Measurements from ENCODE around the gene SATB1. TPM values are rescaled to one million over a fixed set of nuclear protein-coding genes. Genes with fewer than 3 reads are reported as not detected.

The SATB1 gene
- total RNA-seq, 1 experiment from 2014 or later: 15.6 TPM

DNA sequence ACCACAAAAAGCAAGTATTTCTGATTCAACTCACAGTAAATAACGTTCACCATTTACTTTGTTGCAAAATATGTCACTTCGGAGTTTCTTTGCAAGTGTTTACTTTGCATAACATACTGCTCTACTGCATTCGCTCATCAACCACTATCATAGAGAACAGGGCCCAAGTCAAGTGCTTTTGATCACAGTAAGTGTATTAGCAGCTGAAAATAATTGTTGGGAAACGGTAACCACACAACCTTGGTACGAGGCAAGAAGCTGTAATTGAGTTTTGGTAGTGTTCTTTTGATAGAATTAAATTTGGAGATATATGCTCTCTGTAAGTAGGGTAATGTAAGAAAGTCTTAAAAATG, 80.1 kb downstream of the SATB1 start:
- ATAC-seq (no peak), DNase-seq (no peak)
- TF ChIP-seq, protein P1, sequence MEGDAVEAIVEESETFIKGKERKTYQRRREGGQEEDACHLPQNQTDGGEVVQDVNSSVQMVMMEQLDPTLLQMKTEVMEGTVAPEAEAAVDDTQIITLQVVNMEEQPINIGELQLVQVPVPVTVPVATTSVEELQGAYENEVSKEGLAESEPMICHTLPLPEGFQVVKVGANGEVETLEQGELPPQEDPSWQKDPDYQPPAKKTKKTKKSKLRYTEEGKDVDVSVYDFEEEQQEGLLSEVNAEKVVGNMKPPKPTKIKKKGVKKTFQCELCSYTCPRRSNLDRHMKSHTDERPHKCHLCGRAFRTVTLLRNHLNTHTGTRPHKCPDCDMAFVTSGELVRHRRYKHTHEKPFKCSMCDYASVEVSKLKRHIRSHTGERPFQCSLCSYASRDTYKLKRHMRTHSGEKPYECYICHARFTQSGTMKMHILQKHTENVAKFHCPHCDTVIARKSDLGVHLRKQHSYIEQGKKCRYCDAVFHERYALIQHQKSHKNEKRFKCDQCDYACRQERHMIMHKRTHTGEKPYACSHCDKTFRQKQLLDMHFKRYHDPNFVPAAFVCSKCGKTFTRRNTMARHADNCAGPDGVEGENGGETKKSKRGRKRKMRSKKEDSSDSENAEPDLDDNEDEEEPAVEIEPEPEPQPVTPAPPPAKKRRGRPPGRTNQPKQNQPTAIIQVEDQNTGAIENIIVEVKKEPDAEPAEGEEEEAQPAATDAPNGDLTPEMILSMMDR (conservative IDR thresholded peaks at IDR 0.05; ENCODE audit: low read depth, low read length): no peak
- TF ChIP-seq EZH2phosphoT487 (IDR thresholded peaks at IDR 0.05; ENCODE audit: borderline replicate concordance, low read length) (no peak), EZH2 (IDR thresholded peaks at IDR 0.05; ENCODE audit: low read length, unreplicated experiment) (no peak)
- Histone ChIP-seq H3K27me3 (ENCODE audit: low read length) (no peaks in the 10 kb centered on the region), H4K20me1 (ENCODE audit: low read length) (no peaks in the 10 kb centered on the region), H2AFZ (ENCODE audit: low read length) (no peak overlapping the region), H3K36me3 (ENCODE audit: low read depth, low read length) (no peaks in the 10 kb centered on the region), H3K9me3 (ENCODE audit: low read length) (no peaks in the 10 kb centered on the region), H3K4me2 (ENCODE audit: low read length) (no peak overlapping the region), H3K79me2 (ENCODE audit: low read length) (no peaks in the 10 kb centered on the region), H3K9ac (ENCODE audit: low read length) (no peak overlapping the region), H3K9me2 (replicated peaks; ENCODE audit: low read length) (no peaks in the 10 kb centered on the region), H3K27ac (ENCODE audit: low read length) (no peak overlapping the region), H3K4me3 (ENCODE audit: low read length) (no peak overlapping the region), H3K4me1 (ENCODE audit: insufficient read depth, low read length) (no peaks in the 10 kb centered on the region), H3F3A (ENCODE audit: low read length, unreplicated experiment) (no peaks in the 10 kb centered on the region)
- ChIA-PET CTCF (no interaction called here), POLR2A (ENCODE audit: unreplicated experiment) (no interaction called here)
- BruUV-seq (replicated peaks): no TSS peak
- intact Hi-C loops (cut with micrococcal nuclease): no loop called here

DNA sequence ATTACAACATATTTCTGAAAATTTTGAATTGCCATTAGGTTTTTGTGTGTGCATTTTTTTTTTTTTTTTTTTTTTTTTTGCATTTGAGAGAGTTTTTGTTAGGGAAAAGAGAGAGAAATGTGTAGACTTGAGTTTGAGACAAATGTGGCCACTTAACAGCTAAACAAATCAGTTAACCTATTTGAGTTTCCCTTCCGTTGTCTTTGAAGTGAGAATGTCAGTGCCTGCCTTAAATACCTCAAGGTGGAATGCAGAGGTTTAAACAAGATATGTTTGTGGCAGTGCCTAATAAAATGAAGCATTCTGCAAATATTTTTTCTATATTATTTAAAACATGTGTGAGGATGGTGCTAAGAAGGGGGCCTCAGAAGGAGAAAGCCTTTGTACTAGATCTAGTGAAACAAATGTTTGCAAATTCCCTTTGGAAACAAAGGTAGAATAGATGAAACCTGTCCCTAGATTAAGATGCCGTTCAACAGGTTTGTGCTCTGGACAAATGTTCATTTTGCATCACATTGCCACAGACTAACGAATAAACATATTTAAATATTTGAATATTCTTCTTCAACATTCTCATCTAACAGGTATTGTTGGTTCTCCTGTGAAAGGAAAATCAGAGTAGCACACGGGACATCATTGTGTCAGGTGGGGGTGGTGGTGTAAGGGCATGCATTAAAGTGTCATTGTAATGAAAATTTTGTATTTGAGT, 80.7 kb downstream of the SATB1 start:
- H3K4me2 ChIP-seq (ENCODE audit: low read length): no peak overlapping the region
- POLR2A ChIA-PET (ENCODE audit: unreplicated experiment): interaction anchor here (0.5 kb wide), 1 partner anchor 107 kb away, joined by 4 read pairs; no protein-coding TSS in a partner anchor
- no peaks in the 10 kb centered on the region for H3K36me3 ChIP-seq (ENCODE audit: low read depth, low read length)
- H3F3A ChIP-seq (ENCODE audit: low read length, unreplicated experiment): no peaks in the 10 kb centered on the region
- no peak for DNase-seq
- no peak for ATAC-seq
- TF ChIP-seq, protein P1 (conservative IDR thresholded peaks at IDR 0.05; ENCODE audit: low read depth, low read length): no peak
- TF ChIP-seq EZH2phosphoT487 (IDR thresholded peaks at IDR 0.05; ENCODE audit: borderline replicate concordance, low read length): no peak
- TF ChIP-seq EZH2 (IDR thresholded peaks at IDR 0.05; ENCODE audit: low read length, unreplicated experiment): no peak
- no peaks in the 10 kb centered on the region for H3K27me3 ChIP-seq (ENCODE audit: low read length)
- intact Hi-C loops (cut with micrococcal nuclease): no loop called here
- H3K4me3 ChIP-seq (ENCODE audit: low read length): no peak overlapping the region
- H2AFZ ChIP-seq (ENCODE audit: low read length): no peak overlapping the region
- H4K20me1 ChIP-seq (ENCODE audit: low read length): no peaks in the 10 kb centered on the region
- H3K79me2 ChIP-seq (ENCODE audit: low read length): no peaks in the 10 kb centered on the region
- no peaks in the 10 kb centered on the region for H3K9me3 ChIP-seq (ENCODE audit: low read length)
- H3K27ac ChIP-seq (ENCODE audit: low read length): no peak overlapping the region
- no TSS peak for BruUV-seq (replicated peaks)
- no peaks in the 10 kb centered on the region for H3K4me1 ChIP-seq (ENCODE audit: insufficient read depth, low read length)
- H3K9ac ChIP-seq (ENCODE audit: low read length): no peak overlapping the region
- no peaks in the 10 kb centered on the region for H3K9me2 ChIP-seq (replicated peaks; ENCODE audit: low read length)
- CTCF ChIA-PET: no interaction called here

DNA sequence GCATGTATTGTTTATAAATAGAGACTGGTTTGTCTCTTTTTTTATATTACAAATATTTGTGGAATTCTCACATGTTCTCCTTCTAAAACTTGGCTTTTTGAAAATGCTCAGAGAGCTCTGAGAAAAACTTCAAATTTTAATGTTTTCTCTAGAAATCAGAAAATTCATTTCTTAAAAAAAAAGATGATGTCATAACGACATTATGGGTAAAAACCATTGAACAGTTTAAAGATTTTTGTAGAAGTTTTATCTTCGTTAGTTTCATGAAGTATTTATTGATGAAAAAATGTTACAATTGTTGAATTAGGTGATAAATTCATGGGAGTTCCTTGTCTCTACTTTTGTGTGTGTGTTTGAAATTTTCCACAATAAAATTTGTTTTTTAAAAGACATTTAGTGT, 81.3 kb downstream of the SATB1 start:
- H2AFZ ChIP-seq (ENCODE audit: low read length): no peak overlapping the region
- H3K4me2 ChIP-seq (ENCODE audit: low read length): no peak overlapping the region
- no peak overlapping the region for H3K27ac ChIP-seq (ENCODE audit: low read length)
- H3K36me3 ChIP-seq (ENCODE audit: low read depth, low read length): no peaks in the 10 kb centered on the region
- ChIA-PET POLR2A (ENCODE audit: unreplicated experiment) (no interaction called here), CTCF (no interaction called here)
- no peaks in the 10 kb centered on the region for H3K4me1 ChIP-seq (ENCODE audit: insufficient read depth, low read length)
- no peaks in the 10 kb centered on the region for H3K79me2 ChIP-seq (ENCODE audit: low read length)
- H3K27me3 ChIP-seq (ENCODE audit: low read length): no peaks in the 10 kb centered on the region
- no peaks in the 10 kb centered on the region for H3K9me3 ChIP-seq (ENCODE audit: low read length)
- H3K9me2 ChIP-seq (replicated peaks; ENCODE audit: low read length): no peaks in the 10 kb centered on the region
- H3F3A ChIP-seq (ENCODE audit: low read length, unreplicated experiment): no peaks in the 10 kb centered on the region
- BruUV-seq (replicated peaks): no TSS peak
- H3K4me3 ChIP-seq (ENCODE audit: low read length): no peak overlapping the region
- TF ChIP-seq EZH2phosphoT487 (IDR thresholded peaks at IDR 0.05; ENCODE audit: borderline replicate concordance, low read length): no peak
- TF ChIP-seq, protein P1 (conservative IDR thresholded peaks at IDR 0.05; ENCODE audit: low read depth, low read length): no peak
- TF ChIP-seq EZH2 (IDR thresholded peaks at IDR 0.05; ENCODE audit: low read length, unreplicated experiment): no peak
- intact Hi-C loops (cut with micrococcal nuclease): no loop called here
- no peak overlapping the region for H3K9ac ChIP-seq (ENCODE audit: low read length)
- ATAC-seq: no peak
- no peaks in the 10 kb centered on the region for H4K20me1 ChIP-seq (ENCODE audit: low read length)
- no peak for DNase-seq
